HepG2 (cell line): Measurements from ENCODE around the gene SLC7A10. TPM values are rescaled to one million over a fixed set of nuclear protein-coding genes. Genes with fewer than 3 reads are reported as not detected.
A peak's percentile ranks its signal among the peaks of the same experiment; 100 is the strongest.

Source experiments
- ARID3A ChIP-seq: IDR thresholded peaks from 2 replicates; pipeline ENCODE4 v1.6.1; 2012; ENCODE audit warnings: low read depth, low read length, improper control_type of control experiment
- BCLAF1 ChIP-seq: fragments of 450-650 bp; IDR thresholded peaks from 2 replicates; pipeline ENCODE4 v1.6.1; 2017; ENCODE audit warnings: mild to moderate bottlenecking
- FOXA3 ChIP-seq: IDR thresholded peaks from 2 replicates; pipeline ENCODE4 v1.6.1; 2016; ENCODE audit warnings: missing genetic modification reagents, missing compliant biosample characterization
- HNF4G ChIP-seq, 2 experiments: sonication (generic) in 1 of 2; formaldehyde crosslinking in 1 of 2; IDR thresholded peaks; 2 replicates each; pipeline versions ENCODE4 v1.4.0 to v1.6.1; 2011 to 2020; ENCODE audit warnings: borderline replicate concordance in 2 of 2, low read depth in 2 of 2, mild to moderate bottlenecking in 2 of 2, low read length in 1 of 2, missing genetic modification reagents in 1 of 2, moderate library complexity in 1 of 2
- JUND ChIP-seq: sonication (generic); formaldehyde crosslinking; IDR thresholded peaks from 2 replicates; pipeline ENCODE4 v1.8.0; 2022; ENCODE audit warnings: mild to moderate bottlenecking, missing genetic modification reagents
- KMT2B ChIP-seq: IDR thresholded peaks from 2 replicates; pipeline ENCODE4 v1.6.1; 2016; ENCODE audit warnings: missing genetic modification reagents, missing compliant biosample characterization
- MNT ChIP-seq: fragments of 450-650 bp; IDR thresholded peaks from 2 replicates; pipeline ENCODE4 v1.6.1; 2016
- NFYB ChIP-seq: sonication (generic); formaldehyde crosslinking; IDR thresholded peaks from 2 replicates; pipeline ENCODE4 v1.4.0; 2020; ENCODE audit warnings: missing genetic modification reagents
- NR0B2 ChIP-seq: sonication (generic); formaldehyde crosslinking; IDR thresholded peaks from 2 replicates; pipeline ENCODE4 v1.4.0; 2020; ENCODE audit warnings: mild to moderate bottlenecking, missing genetic modification reagents
- RNF2 ChIP-seq: fragments of 450-650 bp; conservative IDR thresholded peaks from 2 replicates; pipeline ENCODE4 v1.6.1; 2016; ENCODE audit warnings: low read depth
- SMARCE1 ChIP-seq: fragments of 450-650 bp; IDR thresholded peaks from 2 replicates; pipeline ENCODE4 v1.6.1; 2017; ENCODE audit warnings: borderline replicate concordance
- SPEN ChIP-seq: sonication (generic); formaldehyde crosslinking; IDR thresholded peaks from 2 replicates; pipeline ENCODE4 v1.5.1; 2020; ENCODE audit warnings: low read depth, mild to moderate bottlenecking, missing genetic modification reagents
- TMF1 ChIP-seq: sonication (generic); formaldehyde crosslinking; IDR thresholded peaks from 2 replicates; pipeline ENCODE4 v1.8.1; 2022; ENCODE audit warnings: low read depth, missing genetic modification reagents
- TOE1 ChIP-seq: sonication (generic); formaldehyde crosslinking; IDR thresholded peaks from 2 replicates; pipeline ENCODE4 v1.4.0; 2020; ENCODE audit warnings: mild to moderate bottlenecking, missing genetic modification reagents
- ZBTB33 ChIP-seq: sonication (generic); formaldehyde crosslinking; IDR thresholded peaks from 2 replicates; pipeline ENCODE4 v1.4.0; 2020; ENCODE audit warnings: missing genetic modification reagents
- ZFP91 ChIP-seq: sonication (generic); formaldehyde crosslinking; IDR thresholded peaks from 2 replicates; pipeline ENCODE4 v1.9.0; 2022; ENCODE audit warnings: missing genetic modification reagents, mild to moderate bottlenecking, borderline replicate concordance
- ZNF20 ChIP-seq: sonication (generic); formaldehyde crosslinking; IDR thresholded peaks from 2 replicates; pipeline ENCODE4 v1.4.0; 2020; ENCODE audit warnings: mild to moderate bottlenecking, moderate library complexity, missing genetic modification reagents
- ZNF256 ChIP-seq: sonication (generic); formaldehyde crosslinking; conservative IDR thresholded peaks from 2 replicates; pipeline ENCODE4 v1.4.0; 2020; ENCODE audit warnings: missing genetic modification reagents
- ZNF615 ChIP-seq: sonication (generic); formaldehyde crosslinking; IDR thresholded peaks from 2 replicates; pipeline ENCODE4 v1.5.0; 2020; ENCODE audit warnings: mild to moderate bottlenecking, missing genetic modification reagents, borderline replicate concordance
- ZNF879 ChIP-seq: sonication (generic); formaldehyde crosslinking; IDR thresholded peaks from 2 replicates; pipeline ENCODE4 v1.8.1; 2023; ENCODE audit warnings: missing genetic modification reagents
- polyA plus RNA-seq, 8 experiments: library from polyadenylated mRNA; depleted of rRNA in 3 of 8; stranded (reverse) in 7 of 8; unstranded in 1 of 8; fragments of >200 nt; fragmentation: Illumina TruSeq in 4 of 8; extraction: Trizol in 4 of 8; gene quantifications; 2 replicates each; pipeline versions ENCODE4 v1.2.1 to v1.2.3, GENCODE V29; 2011 to 2016; ENCODE audit warnings: low read depth in 4 of 8, missing spikeins in 1 of 8, mixed read lengths in 1 of 8; ENCODE audit not compliant: insufficient read depth in 1 of 8
- total RNA-seq, 5 experiments: library from RNA; depleted of rRNA; stranded (reverse); fragments of >200 nt; fragmentation: Illumina TruSeq; extraction: Trizol; gene quantifications; 2 replicates each; pipeline ENCODE4 v1.2.3, GENCODE V29; 2016; ENCODE audit warnings: low read depth in 1 of 5

Gene SLC7A10
- total and polyA plus RNA-seq, 2 of the 13 experiments (the other 11 are each of a cell fraction or from before 2014, with no cell fraction given): 1.1 to 2.2 TPM

- no peak for TF ChIP-seq TMF1 (CRISPR knock-in tag)
- no peak for TF ChIP-seq MNT
- TF ChIP-seq HNF4G (IDR thresholded peaks at IDR 0.05; ENCODE audit: borderline replicate concordance, low read depth, low read length): no peak; the same call in 1 of the 2 replicates
- no peak for TF ChIP-seq HNF4G (CRISPR knock-in tag; IDR thresholded peaks at IDR 0.05; ENCODE audit: borderline replicate concordance, low read depth)
- TF ChIP-seq ARID3A: no peak
- TF ChIP-seq ZNF879 (CRISPR knock-in tag): 0 out of 2 replicates have a peak, but pooled peaks have one; percentile 48
- TF ChIP-seq ZBTB33 (CRISPR knock-in tag): no peak
- TF ChIP-seq NR0B2 (CRISPR knock-in tag): no peak
- no peak for TF ChIP-seq BCLAF1
- TF ChIP-seq FOXA3 (CRISPR knock-in tag): no peak
- no peak for TF ChIP-seq KMT2B (CRISPR knock-in tag)
- TF ChIP-seq TOE1: no peak
- TF ChIP-seq ZFP91: no peak; the same call in 1 of the 2 replicates
- TF ChIP-seq SPEN (CRISPR knock-in tag): no peak; the same call in 1 of the 2 replicates
- TF ChIP-seq ZNF615 (CRISPR knock-in tag): no peak
- TF ChIP-seq ZNF256 (CRISPR knock-in tag): no peak
- no peak for TF ChIP-seq ZNF20 (CRISPR knock-in tag)
- TF ChIP-seq JUND (CRISPR knock-in tag): no peak
- TF ChIP-seq NFYB: peak; percentile 24; the same call in 1 of the 2 replicates
- no peak for TF ChIP-seq RNF2
- TF ChIP-seq SMARCE1: no peak
These were observed 22.9 kb upstream of the SLC7A10 start (continued) for GRCh38 chr19:33248553-33248953.
